Retinal pigment epithelial cell (primary cell): ENCODE data around the gene AGBL4.

Source experiments
- DNase-seq: peaks from one replicate; pipeline ENCODE4 v3.0.0-alpha.2; 2010; ENCODE audit warnings: low read depth
- H3K4me3 ChIP-seq: 2 replicates; pipeline ENCODE4 v1.5.1; 2011; ENCODE audit warnings: mild to moderate bottlenecking, low read length, control low read depth, moderate library complexity
- TF ChIP-seq, protein P1 (sequence below): conservative IDR thresholded peaks from 2 replicates; pipeline ENCODE4 v1.5.1; 2011; ENCODE audit warnings: low read depth, low read length, control low read depth, inconsistent platforms

AGBL4 gene

DNA sequence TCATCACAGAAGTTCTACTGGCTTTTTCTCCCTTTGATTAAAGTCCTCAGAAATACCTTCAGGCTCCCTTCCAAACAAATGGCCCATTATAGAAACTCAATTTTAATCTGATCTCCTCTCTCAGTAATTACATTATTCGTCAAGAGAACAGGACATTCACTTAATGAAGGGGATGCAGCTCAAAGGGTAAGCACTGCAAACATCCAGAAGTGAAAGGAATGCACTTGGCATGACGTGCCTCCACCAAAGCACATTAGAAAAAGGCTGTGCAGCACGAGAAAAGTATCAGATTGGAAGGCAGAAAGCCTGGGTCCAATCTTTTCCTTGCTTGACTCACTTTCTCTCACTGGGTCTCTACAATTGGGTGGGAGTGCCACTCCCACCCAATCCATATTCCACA lies 1024.4 kb downstream of the AGBL4 start:
- no peak overlapping the region for H3K4me3 ChIP-seq
- TF ChIP-seq, protein P1, sequence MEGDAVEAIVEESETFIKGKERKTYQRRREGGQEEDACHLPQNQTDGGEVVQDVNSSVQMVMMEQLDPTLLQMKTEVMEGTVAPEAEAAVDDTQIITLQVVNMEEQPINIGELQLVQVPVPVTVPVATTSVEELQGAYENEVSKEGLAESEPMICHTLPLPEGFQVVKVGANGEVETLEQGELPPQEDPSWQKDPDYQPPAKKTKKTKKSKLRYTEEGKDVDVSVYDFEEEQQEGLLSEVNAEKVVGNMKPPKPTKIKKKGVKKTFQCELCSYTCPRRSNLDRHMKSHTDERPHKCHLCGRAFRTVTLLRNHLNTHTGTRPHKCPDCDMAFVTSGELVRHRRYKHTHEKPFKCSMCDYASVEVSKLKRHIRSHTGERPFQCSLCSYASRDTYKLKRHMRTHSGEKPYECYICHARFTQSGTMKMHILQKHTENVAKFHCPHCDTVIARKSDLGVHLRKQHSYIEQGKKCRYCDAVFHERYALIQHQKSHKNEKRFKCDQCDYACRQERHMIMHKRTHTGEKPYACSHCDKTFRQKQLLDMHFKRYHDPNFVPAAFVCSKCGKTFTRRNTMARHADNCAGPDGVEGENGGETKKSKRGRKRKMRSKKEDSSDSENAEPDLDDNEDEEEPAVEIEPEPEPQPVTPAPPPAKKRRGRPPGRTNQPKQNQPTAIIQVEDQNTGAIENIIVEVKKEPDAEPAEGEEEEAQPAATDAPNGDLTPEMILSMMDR = no peak
- DNase-seq = no peak

DNA sequence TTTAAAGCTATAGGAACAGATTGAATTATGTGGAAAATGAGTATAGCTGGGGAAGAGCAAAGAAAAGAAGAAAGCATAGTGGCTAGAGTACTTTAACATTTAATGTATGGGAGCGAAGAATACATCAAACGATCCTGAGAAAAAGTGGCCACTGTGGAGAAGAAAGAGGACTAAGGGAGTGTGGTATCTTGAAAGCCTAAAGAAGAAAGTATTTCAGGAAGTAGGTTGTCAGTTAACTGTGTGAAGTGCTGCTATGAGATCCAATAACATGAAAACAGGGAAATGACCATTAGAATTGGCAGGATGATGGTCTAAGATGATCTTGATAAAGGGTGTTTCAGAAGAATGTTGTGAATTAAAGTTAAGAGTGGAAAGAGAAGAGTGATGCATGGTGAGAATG lies 1027.4 kb downstream of the AGBL4 start:
- no peak for DNase-seq
- no peak overlapping the region for H3K4me3 ChIP-seq
- TF ChIP-seq, protein P1 = no peak

DNA sequence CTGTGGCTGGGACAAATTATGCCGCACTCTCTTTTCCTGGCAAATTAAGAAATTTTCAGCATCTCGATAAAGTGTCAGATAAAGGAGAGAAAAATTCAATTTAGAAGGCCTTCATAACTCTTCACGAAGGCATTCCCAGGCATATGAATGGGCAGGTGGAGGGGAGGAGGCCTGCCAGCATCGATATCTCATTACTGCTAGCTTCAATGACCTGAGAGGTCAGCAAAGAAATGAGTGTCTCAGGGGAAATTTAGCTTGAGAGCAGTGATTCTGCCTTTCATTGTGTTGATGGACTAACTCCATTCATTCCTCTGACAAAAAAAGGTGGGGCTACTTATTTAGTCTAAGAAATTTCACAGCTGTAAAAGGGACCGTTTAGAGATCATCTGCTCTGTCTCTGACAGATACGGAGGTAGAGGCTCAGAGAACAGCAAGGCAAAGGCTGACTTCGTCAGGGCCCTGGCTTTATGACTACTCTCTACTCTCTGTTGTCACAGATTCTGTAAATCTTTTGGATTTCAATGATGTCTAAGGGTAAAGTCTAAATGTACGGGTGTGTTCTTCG lies 1035.0 kb downstream of the AGBL4 start:
- no peak overlapping the region for H3K4me3 ChIP-seq
- TF ChIP-seq, protein P1 = no peak
- DNase-seq = no peak

DNA sequence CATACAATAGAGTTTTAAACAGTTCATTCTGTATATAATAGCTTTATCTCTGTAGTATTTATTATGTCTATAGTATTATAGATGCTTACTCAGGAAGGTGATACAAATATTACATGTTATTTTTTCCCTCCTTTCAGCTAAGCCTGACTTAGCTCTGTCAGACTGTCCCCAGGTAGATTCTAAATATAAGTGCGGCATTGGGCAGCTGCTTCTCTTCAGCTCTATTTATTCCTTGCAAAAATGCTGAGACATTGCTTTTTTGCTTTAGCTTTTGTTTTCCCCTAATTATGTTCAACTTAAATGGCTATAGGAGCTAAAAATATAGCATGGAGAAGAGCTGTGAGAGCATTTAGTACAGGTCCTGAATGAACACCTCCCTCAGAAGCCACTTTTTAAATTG lies 1043.8 kb downstream of the AGBL4 start:
- TF ChIP-seq, protein P1 = no peak
- DNase-seq = no peak
- no peak overlapping the region for H3K4me3 ChIP-seq

DNA sequence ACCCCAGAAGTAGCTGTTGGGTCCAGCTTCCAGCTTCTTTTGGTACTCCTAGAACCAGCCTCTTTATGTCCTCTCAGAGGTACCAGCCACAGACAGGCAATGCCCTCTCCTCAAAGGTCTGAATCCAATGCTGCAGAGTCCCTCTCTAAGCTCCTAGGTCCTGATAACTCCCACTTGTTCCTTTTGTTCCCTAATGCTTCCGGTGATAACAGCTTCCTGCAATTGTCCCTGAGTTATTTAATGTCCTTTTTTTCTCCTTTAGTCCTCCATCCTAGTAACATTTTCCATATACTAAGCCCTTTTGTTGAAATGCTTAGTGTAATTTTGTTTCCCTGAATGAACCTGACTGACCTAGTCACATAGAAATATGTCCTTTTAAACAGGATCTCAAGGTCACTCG lies 1045.3 kb downstream of the AGBL4 start:
- TF ChIP-seq, protein P1 = no peak
- no peak for DNase-seq
- no peak overlapping the region for H3K4me3 ChIP-seq

DNA sequence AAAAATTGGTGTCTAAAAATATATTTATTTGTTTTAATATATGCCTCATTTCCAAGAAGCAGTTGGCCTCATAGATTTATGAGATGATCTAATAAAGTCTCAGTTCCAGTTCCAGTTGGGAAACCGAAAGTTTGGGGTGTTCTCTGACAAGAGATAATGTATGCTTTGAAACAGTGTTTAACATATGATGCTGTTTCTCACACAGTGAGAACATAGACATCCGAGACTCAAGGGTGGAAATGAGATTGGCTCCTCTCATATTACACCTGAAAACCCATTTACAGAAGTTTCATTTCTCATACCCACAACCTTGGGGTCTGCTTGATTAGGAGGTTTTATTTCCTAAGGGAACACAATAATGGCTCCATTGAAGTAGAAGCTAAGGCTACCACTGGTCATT lies 1046.5 kb downstream of the AGBL4 start:
- TF ChIP-seq, protein P1 = no peak
- no peak overlapping the region for H3K4me3 ChIP-seq
- no peak for DNase-seq

DNA sequence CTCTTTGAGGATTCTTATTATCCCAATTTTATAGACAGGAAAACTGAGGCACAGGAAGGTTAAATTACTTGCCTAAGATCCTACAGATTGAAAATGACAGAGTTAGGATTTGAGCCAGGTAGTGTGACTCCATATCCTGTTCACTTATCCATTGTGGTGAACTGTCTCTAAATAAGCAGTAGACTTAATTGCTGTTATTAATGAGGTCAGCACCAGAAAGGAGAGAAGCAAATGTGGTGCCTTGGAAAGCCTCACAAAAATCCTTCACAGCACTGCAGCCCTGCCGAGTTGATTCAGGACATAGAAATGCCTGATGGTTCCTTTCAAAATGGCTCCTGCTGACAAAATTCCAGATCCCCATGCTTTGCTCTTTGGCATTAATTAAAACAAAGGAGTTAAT lies 1053.8 kb downstream of the AGBL4 start:
- no peak overlapping the region for H3K4me3 ChIP-seq
- no peak for DNase-seq
- TF ChIP-seq, protein P1 = no peak
